WTC11 (cell line): ENCODE results near the gene CERS5.

Source experiments
- CTCF ChIP-seq: fragments of 200-600 bp; IDR thresholded peaks from 2 replicates; pipeline ENCODE4 v1.8.0; 2022; ENCODE audit warnings: antibody characterized with exemption
- FOXP1 ChIP-seq: sonication (generic); formaldehyde crosslinking; IDR thresholded peaks from 2 replicates; pipeline ENCODE4 v1.8.0; 2022; ENCODE audit warnings: missing genetic modification reagents, mild to moderate bottlenecking, moderate library complexity, borderline replicate concordance
- TF ChIP-seq, protein P1 (sequence below): sonication (generic); formaldehyde crosslinking; conservative IDR thresholded peaks from 2 replicates; pipeline ENCODE4 v1.8.1; 2022; ENCODE audit warnings: mild to moderate bottlenecking, missing genetic modification reagents

- TF ChIP-seq, protein P1, sequence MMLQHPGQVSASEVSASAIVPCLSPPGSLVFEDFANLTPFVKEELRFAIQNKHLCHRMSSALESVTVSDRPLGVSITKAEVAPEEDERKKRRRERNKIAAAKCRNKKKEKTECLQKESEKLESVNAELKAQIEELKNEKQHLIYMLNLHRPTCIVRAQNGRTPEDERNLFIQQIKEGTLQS: no peak
- no peak for TF ChIP-seq CTCF
- no peak for TF ChIP-seq FOXP1
Measured at GRCh38 chr12:50106907-50107306, 60.3 kb downstream of the CERS5 start.
